Measurements from ENCODE around the gene UNC119B.
"Not testable (repeated sequence)": the region's sequence is repeated elsewhere in the genome, so short reads cannot be mapped to it uniquely, and the experiment has no call there.

UNC119B gene

DNA sequence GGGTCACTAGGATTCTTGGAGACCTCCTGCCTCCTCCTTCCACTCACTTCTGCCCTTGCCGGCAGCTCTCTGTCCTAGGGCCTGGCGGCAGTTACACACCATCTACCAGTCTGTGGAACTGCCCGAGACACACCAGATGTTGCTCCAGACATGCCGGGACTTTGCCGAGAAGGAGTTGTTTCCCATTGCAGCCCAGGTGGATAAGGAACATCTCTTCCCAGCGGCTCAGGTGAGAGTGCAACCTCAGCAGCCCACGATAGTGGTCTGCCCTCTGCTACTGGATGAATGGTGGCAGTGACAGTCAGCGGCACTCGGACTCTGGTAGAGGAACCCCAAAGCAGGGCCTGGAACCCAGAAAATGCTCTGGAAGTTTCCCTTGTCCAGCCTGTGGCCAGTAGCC is 16.7 kb downstream of the UNC119B start:
- no peaks in the 10 kb centered on the region for H3K27me3 ChIP-seq (ENCODE audit: insufficient read depth, low read length)
- H3K9me3 ChIP-seq (ENCODE audit: low read length), result no peaks in the 10 kb centered on the region
- no peak overlapping the region for H2AFZ ChIP-seq (ENCODE audit: low read depth, low read length)
- no peaks in the 10 kb centered on the region for H3K4me1 ChIP-seq (ENCODE audit: insufficient read depth, low read length)
- no peak overlapping the region for H3K4me3 ChIP-seq (ENCODE audit: low read length)
- peaks cover 36% of the 10 kb centered on the region for H3K36me3 ChIP-seq (ENCODE audit: insufficient read depth, low read length)

DNA sequence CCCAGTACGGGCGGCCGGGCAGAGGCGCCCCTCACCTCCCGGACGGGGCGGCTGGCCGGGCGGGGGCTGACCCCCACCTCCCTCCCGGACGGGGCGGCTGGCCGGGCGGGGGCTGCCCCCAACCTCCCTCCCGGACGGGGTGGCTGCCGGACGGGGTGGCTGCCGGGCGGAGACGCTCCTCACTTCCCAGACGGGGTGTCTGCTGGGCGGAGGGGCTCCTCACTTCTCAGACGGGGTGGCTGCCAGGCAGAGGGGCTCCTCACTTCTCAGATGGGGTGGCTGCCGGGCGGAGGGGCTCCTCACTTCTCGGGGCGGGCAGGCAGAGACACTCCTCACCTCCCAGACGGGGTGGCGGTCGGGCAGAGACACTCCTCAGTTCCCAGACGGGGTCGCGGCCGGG is 21.9 kb downstream of the UNC119B start:
- H2AFZ ChIP-seq (ENCODE audit: low read depth, low read length); H3K4me3 ChIP-seq (ENCODE audit: low read length); H3K9me3 ChIP-seq (ENCODE audit: low read length); H3K27me3 ChIP-seq (ENCODE audit: insufficient read depth, low read length); H3K4me1 ChIP-seq (ENCODE audit: insufficient read depth, low read length); H3K36me3 ChIP-seq (ENCODE audit: insufficient read depth, low read length): not testable (repeated sequence)

GRCh38 chr12:120733574-120733973 is 23.3 kb downstream of the UNC119B start:
- peaks cover 3% of the 10 kb centered on the region for H3K9me3 ChIP-seq (ENCODE audit: low read length)
- no peaks in the 10 kb centered on the region for H3K27me3 ChIP-seq (ENCODE audit: insufficient read depth, low read length)
- no peak overlapping the region for H3K4me3 ChIP-seq (ENCODE audit: low read length)
- peaks cover 4% of the 10 kb centered on the region for H3K36me3 ChIP-seq (ENCODE audit: insufficient read depth, low read length)
- H3K4me1 ChIP-seq (ENCODE audit: insufficient read depth, low read length), result no peaks in the 10 kb centered on the region
- H2AFZ ChIP-seq (ENCODE audit: low read depth, low read length), result no peak overlapping the region

DNA sequence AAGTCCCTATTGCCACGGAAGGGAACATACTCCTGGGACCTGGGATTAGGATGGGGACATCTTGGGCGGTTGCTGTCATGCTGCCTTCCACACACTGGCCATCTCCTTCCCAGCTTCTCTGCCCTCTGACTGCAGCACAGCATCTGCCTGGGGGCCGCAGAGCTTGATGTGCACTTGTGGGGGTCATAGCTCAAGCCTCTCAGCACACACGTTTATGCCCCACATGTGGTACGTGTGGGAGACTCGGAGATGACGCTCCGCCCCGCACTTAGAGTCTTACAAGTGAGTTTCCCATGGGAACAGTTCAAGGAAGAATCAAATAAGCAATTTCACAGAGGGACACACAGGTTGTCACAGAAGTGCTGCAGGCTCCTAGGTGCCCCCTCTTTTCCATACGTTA is 24.0 kb downstream of the UNC119B start:
- H3K27me3 ChIP-seq (ENCODE audit: insufficient read depth, low read length), result no peaks in the 10 kb centered on the region
- H3K9me3 ChIP-seq (ENCODE audit: low read length), result peaks cover 3% of the 10 kb centered on the region
- no peak overlapping the region for H2AFZ ChIP-seq (ENCODE audit: low read depth, low read length)
- H3K4me3 ChIP-seq (ENCODE audit: low read length), result no peak overlapping the region
- no peaks in the 10 kb centered on the region for H3K4me1 ChIP-seq (ENCODE audit: insufficient read depth, low read length)
- peaks cover 4% of the 10 kb centered on the region for H3K36me3 ChIP-seq (ENCODE audit: insufficient read depth, low read length)

DNA sequence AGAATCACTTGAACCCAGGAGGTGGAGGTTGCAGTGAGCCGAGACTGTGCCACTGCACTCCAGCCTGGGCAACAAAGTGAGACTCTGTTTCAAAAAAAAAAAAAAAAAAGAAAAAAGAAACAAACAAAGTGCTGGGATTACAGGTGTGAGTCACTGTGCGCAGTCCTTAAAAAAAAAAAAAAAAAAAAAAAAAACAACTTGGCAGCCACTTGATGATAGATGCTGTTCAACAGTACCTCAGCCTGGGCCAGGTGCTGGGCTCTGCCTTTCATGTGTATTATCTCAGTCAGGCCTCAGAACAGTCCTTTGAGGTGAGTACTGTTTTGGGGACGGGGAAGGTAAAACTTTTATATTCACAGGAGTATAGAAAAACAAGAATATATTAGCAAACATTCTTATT is 24.9 kb downstream of the UNC119B start:
- Histone ChIP-seq H3K27me3 (ENCODE audit: insufficient read depth, low read length) (no peaks in the 10 kb centered on the region), H3K4me1 (ENCODE audit: insufficient read depth, low read length) (no peaks in the 10 kb centered on the region), H3K36me3 (ENCODE audit: insufficient read depth, low read length) (peaks cover 3% of the 10 kb centered on the region), H3K9me3 (ENCODE audit: low read length) (peaks cover 3% of the 10 kb centered on the region), H3K4me3 (ENCODE audit: low read length) (no peak overlapping the region), H2AFZ (ENCODE audit: low read depth, low read length) (no peak overlapping the region)

DNA sequence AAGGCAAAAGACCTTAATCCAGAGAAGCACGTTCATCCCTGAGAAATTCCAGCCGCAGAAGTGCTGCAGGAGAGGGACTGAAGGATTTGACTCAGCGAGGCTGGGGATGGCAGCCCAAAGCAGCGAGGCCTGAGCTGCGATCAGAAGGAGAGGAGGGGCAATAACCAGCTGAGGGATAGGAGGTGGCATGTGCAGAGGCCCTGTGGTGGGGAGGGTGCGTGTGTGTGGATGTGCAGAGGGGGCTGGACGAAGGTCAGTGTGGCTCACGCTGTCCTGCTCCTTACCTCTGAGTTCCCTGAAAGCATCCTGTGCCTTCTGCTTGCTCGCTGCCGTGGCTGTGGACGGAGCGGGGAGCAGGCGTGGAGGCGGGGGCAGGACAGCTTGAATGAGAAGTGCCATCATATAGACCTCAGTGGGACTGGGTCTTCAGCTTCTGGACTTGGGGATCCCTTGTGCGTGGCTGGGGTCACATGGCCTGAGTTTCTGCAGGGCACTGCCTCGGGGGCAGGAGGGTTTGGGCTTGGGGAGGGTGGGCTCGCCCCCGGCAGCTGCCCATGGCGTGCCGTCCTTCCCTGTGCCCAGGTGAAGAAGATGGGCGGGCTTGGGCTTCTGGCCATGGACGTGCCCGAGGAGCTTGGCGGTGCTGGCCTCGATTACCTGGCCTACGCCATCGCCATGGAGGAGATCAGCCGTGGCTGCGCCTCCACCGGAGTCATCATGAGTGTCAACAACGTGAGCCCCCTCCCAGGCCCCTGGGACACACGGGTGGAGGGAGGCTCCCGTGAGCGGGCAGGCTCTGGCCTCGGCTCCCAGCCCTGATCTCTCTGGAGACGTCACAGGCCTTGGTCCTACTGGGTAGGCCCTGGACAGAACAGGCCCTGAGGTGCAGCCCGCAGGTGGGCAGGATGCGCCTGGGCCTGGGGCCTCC is 26.4 kb downstream of the UNC119B start:
- no peaks in the 10 kb centered on the region for H3K27me3 ChIP-seq (ENCODE audit: insufficient read depth, low read length)
- peaks cover 3% of the 10 kb centered on the region for H3K9me3 ChIP-seq (ENCODE audit: low read length)
- H2AFZ ChIP-seq (ENCODE audit: low read depth, low read length), result no peak overlapping the region
- H3K4me3 ChIP-seq (ENCODE audit: low read length), result no peak overlapping the region
- no peaks in the 10 kb centered on the region for H3K36me3 ChIP-seq (ENCODE audit: insufficient read depth, low read length)
- no peaks in the 10 kb centered on the region for H3K4me1 ChIP-seq (ENCODE audit: insufficient read depth, low read length)

GRCh38 chr12:120737557-120738251 is 27.4 kb downstream of the UNC119B start:
- Histone ChIP-seq H3K4me1 (ENCODE audit: insufficient read depth, low read length) (no peaks in the 10 kb centered on the region), H3K27me3 (ENCODE audit: insufficient read depth, low read length) (no peaks in the 10 kb centered on the region), H2AFZ (ENCODE audit: low read depth, low read length) (no peak overlapping the region), H3K36me3 (ENCODE audit: insufficient read depth, low read length) (no peaks in the 10 kb centered on the region), H3K4me3 (ENCODE audit: low read length) (no peak overlapping the region), H3K9me3 (ENCODE audit: low read length) (peaks cover 3% of the 10 kb centered on the region)

- Histone ChIP-seq H2AFZ (ENCODE audit: low read depth, low read length) (no peak overlapping the region), H3K4me1 (ENCODE audit: insufficient read depth, low read length) (no peaks in the 10 kb centered on the region), H3K27me3 (ENCODE audit: insufficient read depth, low read length) (no peaks in the 10 kb centered on the region), H3K4me3 (ENCODE audit: low read length) (no peak overlapping the region), H3K36me3 (ENCODE audit: insufficient read depth, low read length) (no peaks in the 10 kb centered on the region), H3K9me3 (ENCODE audit: low read length) (no peaks in the 10 kb centered on the region)
These were observed 28.2 kb downstream of the UNC119B start for GRCh38 chr12:120738252-120739030.

DNA sequence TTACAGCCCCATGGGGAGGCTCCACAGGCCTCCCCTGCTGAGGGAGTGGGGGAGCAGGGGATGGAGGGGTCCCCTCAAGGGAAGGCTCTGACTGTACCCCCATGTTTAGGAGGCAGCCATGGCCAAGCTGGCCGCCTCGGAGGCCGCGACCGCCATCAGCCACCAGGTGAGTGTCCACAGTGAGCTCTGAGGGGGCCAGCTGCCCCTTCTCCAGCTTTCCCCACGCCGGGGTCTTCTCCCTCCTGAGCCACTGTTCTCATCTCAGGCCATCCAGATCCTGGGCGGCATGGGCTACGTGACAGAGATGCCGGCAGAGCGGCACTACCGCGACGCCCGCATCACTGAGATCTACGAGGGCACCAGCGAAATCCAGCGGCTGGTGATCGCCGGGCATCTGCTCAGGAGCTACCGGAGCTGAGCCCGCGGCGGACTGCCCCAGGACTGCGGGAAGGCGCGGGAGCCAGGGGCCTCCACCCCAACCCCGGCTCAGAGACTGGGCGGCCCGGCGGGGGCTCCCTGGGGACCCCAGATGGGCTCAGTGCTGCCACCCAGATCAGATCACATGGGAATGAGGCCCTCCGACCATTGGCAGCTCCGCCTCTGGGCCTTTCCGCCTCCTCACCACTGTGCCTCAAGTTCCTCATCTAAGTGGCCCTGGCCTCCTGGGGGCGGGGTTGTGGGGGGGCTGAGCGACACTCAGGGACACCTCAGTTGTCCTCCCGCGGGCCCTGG is 28.9 kb downstream of the UNC119B start:
- H3K4me3 ChIP-seq (ENCODE audit: low read length), result no peak overlapping the region
- no peaks in the 10 kb centered on the region for H3K27me3 ChIP-seq (ENCODE audit: insufficient read depth, low read length)
- no peaks in the 10 kb centered on the region for H3K9me3 ChIP-seq (ENCODE audit: low read length)
- no peaks in the 10 kb centered on the region for H3K4me1 ChIP-seq (ENCODE audit: insufficient read depth, low read length)
- no peaks in the 10 kb centered on the region for H3K36me3 ChIP-seq (ENCODE audit: insufficient read depth, low read length)
- no peak overlapping the region for H2AFZ ChIP-seq (ENCODE audit: low read depth, low read length)

GRCh38 chr12:120739821-120740613 is 29.8 kb downstream of the UNC119B start:
- no peak overlapping the region for H2AFZ ChIP-seq (ENCODE audit: low read depth, low read length)
- H3K4me1 ChIP-seq (ENCODE audit: insufficient read depth, low read length), result no peaks in the 10 kb centered on the region
- H3K4me3 ChIP-seq (ENCODE audit: low read length), result no peak overlapping the region
- H3K9me3 ChIP-seq (ENCODE audit: low read length), result no peaks in the 10 kb centered on the region
- H3K27me3 ChIP-seq (ENCODE audit: insufficient read depth, low read length), result no peaks in the 10 kb centered on the region
- H3K36me3 ChIP-seq (ENCODE audit: insufficient read depth, low read length), result no peaks in the 10 kb centered on the region

DNA sequence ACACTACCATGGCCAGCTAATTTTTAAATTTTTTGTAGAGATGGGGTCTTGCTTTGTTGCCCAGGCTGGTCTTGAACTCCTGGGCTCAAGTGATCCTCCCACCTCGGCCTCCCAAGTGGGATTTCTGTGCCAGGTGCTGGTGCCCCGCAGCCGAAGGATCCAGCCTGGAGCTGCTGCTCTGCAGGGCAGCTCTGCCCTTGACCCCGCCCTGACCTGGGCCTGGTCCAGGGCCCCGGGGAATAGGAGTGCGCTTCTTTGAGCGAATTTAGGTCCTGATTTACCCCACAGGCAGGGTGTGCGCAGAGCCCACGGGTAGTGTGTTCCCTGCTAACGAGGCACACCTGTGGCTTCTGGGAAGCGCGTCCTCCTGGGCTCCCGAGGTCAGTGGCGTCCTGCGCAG is 30.6 kb downstream of the UNC119B start:
- Histone ChIP-seq H3K27me3 (ENCODE audit: insufficient read depth, low read length) (no peaks in the 10 kb centered on the region), H3K9me3 (ENCODE audit: low read length) (no peaks in the 10 kb centered on the region)

More for the DNA sequence above, 30.6 kb downstream of the UNC119B start:
- H3K4me1 ChIP-seq (ENCODE audit: insufficient read depth, low read length), result no peaks in the 10 kb centered on the region
- no peak overlapping the region for H3K4me3 ChIP-seq (ENCODE audit: low read length)
- no peaks in the 10 kb centered on the region for H3K36me3 ChIP-seq (ENCODE audit: insufficient read depth, low read length)
- H2AFZ ChIP-seq (ENCODE audit: low read depth, low read length), result no peak overlapping the region
